CD14-positive monocyte (primary cell): ENCODE measurements around the gene ATF4. TPM values are rescaled to one million over a fixed set of nuclear protein-coding genes. Genes with fewer than 3 reads are reported as not detected.

Experiments
- DNase-seq, 3 donors: peaks; one replicate each; pipeline ENCODE4 v3.0.0-alpha.2; 2011 to 2022
- H2AFZ ChIP-seq: 2 replicates; pipeline ENCODE4 v1.6.0; 2012; ENCODE audit warnings: mild to moderate bottlenecking, low read depth, low read length, inconsistent platforms; ENCODE audit not compliant: insufficient read depth, poor library complexity, severe bottlenecking
- H3K27ac ChIP-seq, 2 donors: 1 replicate in 1 of 2; 2 replicates in 1 of 2; pipeline ENCODE4 v1.5.1; 2012 to 2013; ENCODE audit warnings: low read length in 2 of 2, control low read depth in 1 of 2, inconsistent platforms in 1 of 2, low read depth in 1 of 2, mild to moderate bottlenecking in 1 of 2
- H3K27me3 ChIP-seq, 2 donors: one replicate each; pipeline versions ENCODE4 v1.6.0 to v1.6.1; 2011 to 2013; ENCODE audit warnings: low read length in 2 of 2; ENCODE audit not compliant: control insufficient read depth in 2 of 2, insufficient read depth in 2 of 2
- H3K36me3 ChIP-seq, 2 donors: replicated peaks in 1 of 2; 1 replicate in 1 of 2; 2 replicates in 1 of 2; pipeline versions ENCODE4 v1.5.1 to v1.6.1; 2012 to 2013; ENCODE audit warnings: low read length in 2 of 2, control low read depth in 1 of 2, inconsistent platforms in 1 of 2, mild to moderate bottlenecking in 1 of 2; ENCODE audit not compliant: insufficient read depth in 2 of 2, control insufficient read depth in 1 of 2
- H3K4me1 ChIP-seq, 2 donors: 1 replicate in 1 of 2; 2 replicates in 1 of 2; pipeline versions ENCODE4 v1.5.1 to v1.6.1; 2012 to 2013; ENCODE audit warnings: low read length in 2 of 2, control low read depth in 1 of 2, inconsistent platforms in 1 of 2, mild to moderate bottlenecking in 1 of 2, moderate library complexity in 1 of 2; ENCODE audit not compliant: insufficient read depth in 2 of 2, control insufficient read depth in 1 of 2
- H3K4me2 ChIP-seq: replicated peaks from 2 replicates; pipeline ENCODE3; 2012; ENCODE audit warnings: low read length, moderate library complexity, mild to moderate bottlenecking; ENCODE audit not compliant: poor library complexity, severe bottlenecking; ENCODE audit errors: extremely low read depth
- H3K4me3 ChIP-seq, 3 experiments: fragments of 200-600 bp in 1 of 3; sonication (generic) in 1 of 3; replicated peaks in 1 of 3; 1 replicate in 2 of 3; 2 replicates in 1 of 3; pipeline ENCODE4 v1.5.1; 2011 to 2013; ENCODE audit warnings: low read length in 3 of 3, mild to moderate bottlenecking in 3 of 3, control low read depth in 2 of 3, low read depth in 2 of 3, inconsistent platforms in 1 of 3, moderate library complexity in 1 of 3
- H3K79me2 ChIP-seq: 2 replicates; pipeline ENCODE4 v1.6.0; 2012; ENCODE audit warnings: mild to moderate bottlenecking, control low read depth, inconsistent platforms, low read length, moderate library complexity; ENCODE audit not compliant: insufficient read depth
- H3K9ac ChIP-seq: 2 replicates; pipeline ENCODE4 v1.6.0; 2017; ENCODE audit warnings: low read length, mild to moderate bottlenecking; ENCODE audit not compliant: insufficient read depth, poor library complexity, severe bottlenecking
- H3K9me3 ChIP-seq, 2 donors: replicated peaks in 1 of 2; 1 replicate in 1 of 2; 2 replicates in 1 of 2; pipeline versions ENCODE4 v1.5.1 to v1.6.1; 2012 to 2013; ENCODE audit warnings: low read length in 2 of 2, control low read depth in 1 of 2; ENCODE audit not compliant: control insufficient read depth in 1 of 2, insufficient read depth in 1 of 2
- H4K20me1 ChIP-seq: 2 replicates; pipeline ENCODE4 v1.6.0; 2012; ENCODE audit warnings: mild to moderate bottlenecking, low read length, control low read depth, moderate library complexity; ENCODE audit not compliant: insufficient read depth
- H3K27ac Mint-ChIP-seq, 7 donors: one replicate each; pipeline ENCODE4 v1.8.0; 2020; ENCODE audit warnings: mild to moderate bottlenecking in 7 of 7, mixed read lengths in 7 of 7, moderate library complexity in 6 of 7, inconsistent platforms in 2 of 7
- H3K27me3 Mint-ChIP-seq, 3 donors: one replicate each; pipeline ENCODE4 v1.8.0; 2021 to 2022; ENCODE audit warnings: low read depth in 3 of 3, mild to moderate bottlenecking in 3 of 3, mixed read lengths in 3 of 3, moderate library complexity in 3 of 3, inconsistent platforms in 1 of 3
- H3K36me3 Mint-ChIP-seq, 2 donors: one replicate each; pipeline ENCODE4 v1.8.0; 2020; ENCODE audit warnings: mixed read lengths in 2 of 2, inconsistent platforms in 1 of 2, mild to moderate bottlenecking in 1 of 2
- H3K4me1 Mint-ChIP-seq: one replicate; pipeline ENCODE4 v1.8.0; 2020; ENCODE audit warnings: mild to moderate bottlenecking, mixed read lengths
- H3K4me3 Mint-ChIP-seq, 2 donors: one replicate each; pipeline ENCODE4 v1.8.0; 2020; ENCODE audit warnings: mild to moderate bottlenecking in 2 of 2, mixed read lengths in 2 of 2, moderate library complexity in 1 of 2
- H3K9me3 Mint-ChIP-seq, 7 donors: one replicate each; pipeline ENCODE4 v1.8.0; 2020 to 2022; ENCODE audit warnings: mixed read lengths in 7 of 7, mild to moderate bottlenecking in 6 of 7, moderate library complexity in 6 of 7, inconsistent platforms in 2 of 7
- CTCF ChIP-seq: fragments of 200-600 bp; IDR thresholded peaks from one replicate; pipeline ENCODE4 v1.8.0; 2022; ENCODE audit warnings: antibody characterized with exemption, mild to moderate bottlenecking
- WGBS: methylation state at CpG from one replicate; pipeline ENCODE4 v1.1.5; 2013; ENCODE audit warnings: missing lambda C conversion rate; ENCODE audit not compliant: insufficient coverage; 5-methylcytosine and 5-hydroxymethylcytosine counted together
- intact Hi-C, 2 donors: fragments of 100-400 bp; cut with micrococcal nuclease; formaldehyde crosslinking; loops; one replicate each; pipeline versions ENCODE4 v1.15.0 to v1.15.1; 2023
- polyA plus RNA-seq, 3 donors: library from polyadenylated mRNA; depleted of rRNA in 1 of 3; unstranded in 2 of 3; stranded (reverse) in 1 of 3; fragments of 300-500 nt in 2 of 3; fragments of >200 nt in 1 of 3; fragmentation: Illumina TruSeq in 2 of 3; gene quantifications; 1 replicate in 2 of 3; 2 replicates in 1 of 3; pipeline ENCODE4 v1.2.3, GENCODE V29; 2012 to 2021

Gene ATF4
- polyA plus RNA-seq, 3 donors: 55.1 to 606 (median 59.0) TPM

- H3K4me2 ChIP-seq: no peak overlapping the region
- Mint-ChIP-seq H3K4me3 (no peak overlapping the region), H3K27me3 (peaks cover 6 to 8% (median 7%) of the 10 kb centered on the region in 3 donors), H3K4me1 (peaks cover 7% of the 10 kb centered on the region), H3K27ac (no peak overlapping the region), H3K9me3 (peaks cover 0 to 10% (median 5%) of the 10 kb centered on the region in 7 donors), H3K36me3 (no peaks in the 10 kb centered on the region)
- no peak for TF ChIP-seq CTCF
- no peak overlapping the region for H2AFZ ChIP-seq
- H3K9me3 ChIP-seq: no peaks in the 10 kb centered on the region
- H4K20me1 ChIP-seq: no peaks in the 10 kb centered on the region
- intact Hi-C loops: no loop called here
- H3K27ac ChIP-seq: no peak overlapping the region
- H3K4me3 ChIP-seq: no peak overlapping the region
- no peaks in the 10 kb centered on the region for H3K27me3 ChIP-seq
- WGBS: 97% methylated on average over 7 of the region's 7 CpGs
- no peaks in the 10 kb centered on the region for H3K4me1 ChIP-seq
- no peaks in the 10 kb centered on the region for H3K79me2 ChIP-seq
- H3K9ac ChIP-seq: no peak overlapping the region
- DNase-seq: no peak
- H3K36me3 ChIP-seq: no peaks in the 10 kb centered on the region
These were observed 48.7 kb downstream of the ATF4 start for GRCh38 chr22:39569066-39569465.

- no peak overlapping the region for H3K4me3 ChIP-seq
- H3K27me3 Mint-ChIP-seq: peaks cover 6 to 8% (median 7%) of the 10 kb centered on the region in 3 donors
- no peak overlapping the region for H3K4me3 Mint-ChIP-seq
- no peaks in the 10 kb centered on the region for H3K79me2 ChIP-seq
- 75% methylated on average over 2 of the region's 3 CpGs for WGBS
- H3K36me3 Mint-ChIP-seq: no peaks in the 10 kb centered on the region
- H2AFZ ChIP-seq: no peak overlapping the region
- H4K20me1 ChIP-seq: no peaks in the 10 kb centered on the region
- H3K9me3 Mint-ChIP-seq: peaks cover 0 to 8% (median 5%) of the 10 kb centered on the region in 7 donors
- intact Hi-C loops: no loop called here
- H3K4me2 ChIP-seq: no peak overlapping the region
- H3K27ac Mint-ChIP-seq: no peak overlapping the region
- H3K27me3 ChIP-seq: no peaks in the 10 kb centered on the region
- no peaks in the 10 kb centered on the region for H3K4me1 ChIP-seq
- no peaks in the 10 kb centered on the region for H3K36me3 ChIP-seq
- H3K27ac ChIP-seq: no peak overlapping the region
- no peaks in the 10 kb centered on the region for H3K9me3 ChIP-seq
- no peak overlapping the region for H3K9ac ChIP-seq
- H3K4me1 Mint-ChIP-seq: peaks cover 7% of the 10 kb centered on the region
- TF ChIP-seq CTCF: no peak
- DNase-seq: no peak
These were observed 49.9 kb downstream of the ATF4 start for GRCh38 chr22:39570226-39570625.
